Measurements from ENCODE around the gene DFFB. TPM values are rescaled to one million over a fixed set of nuclear protein-coding genes. Genes with fewer than 3 reads are reported as not detected.

Gene DFFB
- total RNA-seq, 3 donors from 2014 or later: 7.6 to 9.2 (median 8.4) TPM

DNA sequence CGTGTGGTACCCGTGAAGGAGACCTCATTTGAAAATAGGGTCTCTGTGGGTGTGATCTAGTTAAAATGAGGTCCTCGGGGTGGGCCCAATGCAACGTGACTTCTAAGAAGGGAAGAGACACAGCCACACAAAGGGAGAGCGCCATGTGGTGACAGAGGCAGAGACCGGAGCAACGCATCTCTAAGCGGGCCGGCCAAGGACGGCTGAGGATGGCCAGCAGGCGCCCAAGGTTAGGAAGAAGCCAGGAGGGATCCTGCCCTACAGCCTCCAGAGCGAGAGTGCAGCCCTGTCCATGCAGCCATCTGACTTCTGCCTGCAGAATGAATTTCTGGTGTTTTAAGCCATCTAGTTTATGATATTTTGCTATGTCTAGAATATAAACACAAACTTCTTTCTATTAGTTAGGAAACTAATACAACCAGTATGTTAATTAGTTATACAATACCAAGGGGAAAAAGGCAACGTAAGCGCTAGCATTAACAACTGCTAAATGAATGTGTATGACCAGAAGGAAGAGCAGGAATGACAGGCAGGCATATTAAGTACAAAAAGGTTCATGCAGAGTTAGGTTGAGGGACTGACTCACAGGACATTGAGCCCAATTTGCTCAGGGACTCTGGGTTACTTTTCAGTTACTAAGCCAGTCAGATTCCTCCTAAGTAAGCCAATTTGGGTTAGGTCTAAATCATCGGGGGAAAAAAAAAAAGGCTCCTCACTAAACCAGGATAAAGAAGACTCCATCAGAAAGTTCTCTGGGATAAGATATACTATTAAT, 4.4 kb upstream of the DFFB start:
- peaks cover 5% of the 10 kb centered on the region for H3K36me3 ChIP-seq (ENCODE audit: low read depth)
- DNase-seq (no peak), ATAC-seq (no peak)
- intact Hi-C loops (cut with DNase I, micrococcal nuclease): no loop called here
- H3K4me3 ChIP-seq: no peak overlapping the region
- peaks cover 9% of the 10 kb centered on the region for H3K4me1 ChIP-seq (ENCODE audit: low read depth)
- H3K9me3 ChIP-seq: no peaks in the 10 kb centered on the region
- TF ChIP-seq CTCF (IDR thresholded peaks at IDR 0.05): no peak

DNA sequence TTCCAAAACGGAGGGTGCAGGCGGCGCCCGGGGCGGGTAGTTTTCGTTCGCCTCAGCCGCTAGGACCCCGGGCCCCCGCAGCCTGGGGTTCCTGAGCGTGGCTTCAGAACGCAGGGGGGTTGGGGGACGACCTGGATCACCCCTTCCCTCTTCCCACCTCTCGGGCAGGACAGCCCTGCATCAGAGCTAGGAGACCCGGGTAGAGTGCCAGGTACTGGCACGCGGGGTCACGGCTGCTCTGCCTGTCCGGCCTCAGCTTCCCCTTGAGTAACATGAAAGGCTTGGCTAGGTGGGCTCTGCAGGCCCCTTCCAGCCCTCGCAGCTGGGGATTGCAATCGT, 484 bp downstream of the DFFB start:
- Histone ChIP-seq H3K36me3 (ENCODE audit: low read depth) (no peaks in the 10 kb centered on the region), H3K4me3 (peak overlapping the region; percentile 83), H3K4me1 (ENCODE audit: low read depth) (peaks cover 17% of the 10 kb centered on the region), H3K9me3 (no peaks in the 10 kb centered on the region)
- DNase-seq (no peak), ATAC-seq (peak; percentile 1)
- intact Hi-C loops (cut with DNase I, micrococcal nuclease): no loop called here
- TF ChIP-seq CTCF (IDR thresholded peaks at IDR 0.05): no peak

DNA sequence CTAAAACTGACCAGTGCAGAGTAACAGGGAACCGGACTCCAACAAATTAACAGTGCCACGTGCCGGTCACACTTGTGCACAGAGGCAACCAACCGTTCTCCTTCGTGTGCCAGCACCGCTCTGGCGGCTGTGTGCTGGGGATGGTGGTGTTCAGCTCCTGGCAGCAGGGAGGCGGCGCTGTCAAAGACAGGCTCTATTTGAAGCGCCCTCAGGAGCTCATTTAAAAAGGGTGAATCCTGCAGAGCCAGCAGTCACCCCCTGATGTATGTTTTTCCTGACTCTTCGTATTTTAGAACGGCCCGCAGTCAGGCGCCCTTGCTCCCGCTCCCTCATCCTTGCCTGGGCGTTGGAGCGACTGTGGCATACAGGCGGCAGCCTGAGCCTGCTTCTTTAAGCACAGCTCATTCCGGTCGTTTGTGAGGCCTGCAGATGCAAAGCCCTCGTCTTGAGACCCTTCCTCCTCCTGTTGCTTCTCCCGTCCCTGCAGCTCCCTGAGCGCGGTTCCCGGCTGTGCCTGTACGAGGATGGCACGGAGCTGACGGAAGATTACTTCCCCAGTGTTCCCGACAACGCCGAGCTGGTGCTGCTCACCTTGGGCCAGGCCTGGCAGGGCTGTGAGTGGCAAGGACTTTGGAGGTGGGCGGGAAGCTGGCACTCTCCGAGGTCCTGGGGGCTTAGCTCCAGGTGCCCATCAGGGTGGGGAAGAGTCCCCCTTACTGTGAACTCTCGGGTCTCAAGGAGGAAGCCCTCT, 1.1 kb downstream of the DFFB start:
- Histone ChIP-seq H3K9me3 (no peaks in the 10 kb centered on the region), H3K4me1 (ENCODE audit: low read depth) (peaks cover 17% of the 10 kb centered on the region), H3K4me3 (peak overlapping the region; percentile 83), H3K36me3 (ENCODE audit: low read depth) (no peaks in the 10 kb centered on the region)
- ATAC-seq (peak; percentile 5), DNase-seq (peak in 2 of 3 donors; percentile 36 to 57)
- intact Hi-C loops (cut with DNase I, micrococcal nuclease): no loop called here
- TF ChIP-seq CTCF (IDR thresholded peaks at IDR 0.05): no peak

DNA sequence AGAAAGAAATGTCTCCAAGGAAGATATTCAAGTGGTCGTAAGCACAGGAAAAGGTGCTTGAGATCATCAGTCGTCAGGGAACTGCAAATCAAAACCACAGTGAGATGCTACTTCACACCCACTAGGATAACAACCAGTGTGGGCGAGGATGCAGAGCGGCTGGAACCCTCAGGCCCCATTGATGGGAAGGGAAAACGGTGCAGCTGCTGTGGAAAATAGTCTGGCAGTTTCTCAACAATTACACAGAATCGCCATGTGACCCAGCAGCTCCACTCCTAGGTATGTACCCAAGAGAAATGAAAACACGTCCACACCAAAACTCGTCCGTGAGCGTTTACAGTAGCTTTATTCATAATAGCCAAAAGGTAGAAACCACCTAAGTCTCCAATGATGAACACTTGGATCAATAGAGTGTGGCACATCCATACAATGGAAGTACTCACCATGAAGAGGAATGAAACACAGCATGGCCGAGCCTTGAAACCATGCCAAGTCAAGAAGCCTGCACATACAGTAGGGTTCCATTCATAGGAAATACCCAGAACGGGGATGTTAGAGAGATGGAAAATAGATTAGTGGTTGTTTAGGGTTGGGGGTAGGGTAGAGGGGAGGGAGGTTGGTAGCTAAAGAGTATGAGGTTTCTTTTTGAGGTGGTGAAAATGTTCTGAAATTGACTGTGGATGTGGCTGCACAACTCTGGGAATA, 6.1 kb downstream of the DFFB start:
- no peak for DNase-seq
- H3K9me3 ChIP-seq: no peaks in the 10 kb centered on the region
- no peak for TF ChIP-seq CTCF (IDR thresholded peaks at IDR 0.05)
- H3K4me1 ChIP-seq (ENCODE audit: low read depth): peaks cover 3% of the 10 kb centered on the region
- intact Hi-C loops (cut with DNase I, micrococcal nuclease): no loop called here
- H3K4me3 ChIP-seq: no peak overlapping the region
- no peaks in the 10 kb centered on the region for H3K36me3 ChIP-seq (ENCODE audit: low read depth)
- ATAC-seq: no peak

DNA sequence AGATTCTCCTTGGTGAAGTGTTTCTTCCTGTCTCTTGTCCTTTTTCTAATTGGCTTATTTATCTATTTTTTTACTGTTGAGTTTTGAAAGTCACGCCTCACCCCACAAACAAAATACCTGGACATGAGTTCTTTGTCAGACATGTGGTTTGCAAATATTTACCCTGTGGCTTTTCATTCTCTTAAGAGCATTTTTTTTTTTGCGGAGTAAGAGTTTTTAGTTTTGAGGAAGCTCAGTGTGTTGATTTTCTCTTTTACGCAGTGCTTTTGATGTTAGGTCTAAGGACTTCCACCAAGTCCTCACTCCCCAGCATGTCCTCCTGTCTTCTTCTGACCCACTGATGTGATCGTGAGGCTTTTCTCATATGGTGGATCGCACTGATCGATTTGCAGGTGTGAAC, 7.6 kb downstream of the DFFB start:
- intact Hi-C loops (cut with DNase I, micrococcal nuclease): no loop called here
- no peak for TF ChIP-seq CTCF (IDR thresholded peaks at IDR 0.05)
- DNase-seq: no peak
- no peak overlapping the region for H3K4me3 ChIP-seq
- H3K4me1 ChIP-seq (ENCODE audit: low read depth): no peaks in the 10 kb centered on the region
- no peak for ATAC-seq
- no peaks in the 10 kb centered on the region for H3K36me3 ChIP-seq (ENCODE audit: low read depth)
- H3K9me3 ChIP-seq: no peaks in the 10 kb centered on the region
